ENCODE data around the gene HK1.

Gene HK1

DNA sequence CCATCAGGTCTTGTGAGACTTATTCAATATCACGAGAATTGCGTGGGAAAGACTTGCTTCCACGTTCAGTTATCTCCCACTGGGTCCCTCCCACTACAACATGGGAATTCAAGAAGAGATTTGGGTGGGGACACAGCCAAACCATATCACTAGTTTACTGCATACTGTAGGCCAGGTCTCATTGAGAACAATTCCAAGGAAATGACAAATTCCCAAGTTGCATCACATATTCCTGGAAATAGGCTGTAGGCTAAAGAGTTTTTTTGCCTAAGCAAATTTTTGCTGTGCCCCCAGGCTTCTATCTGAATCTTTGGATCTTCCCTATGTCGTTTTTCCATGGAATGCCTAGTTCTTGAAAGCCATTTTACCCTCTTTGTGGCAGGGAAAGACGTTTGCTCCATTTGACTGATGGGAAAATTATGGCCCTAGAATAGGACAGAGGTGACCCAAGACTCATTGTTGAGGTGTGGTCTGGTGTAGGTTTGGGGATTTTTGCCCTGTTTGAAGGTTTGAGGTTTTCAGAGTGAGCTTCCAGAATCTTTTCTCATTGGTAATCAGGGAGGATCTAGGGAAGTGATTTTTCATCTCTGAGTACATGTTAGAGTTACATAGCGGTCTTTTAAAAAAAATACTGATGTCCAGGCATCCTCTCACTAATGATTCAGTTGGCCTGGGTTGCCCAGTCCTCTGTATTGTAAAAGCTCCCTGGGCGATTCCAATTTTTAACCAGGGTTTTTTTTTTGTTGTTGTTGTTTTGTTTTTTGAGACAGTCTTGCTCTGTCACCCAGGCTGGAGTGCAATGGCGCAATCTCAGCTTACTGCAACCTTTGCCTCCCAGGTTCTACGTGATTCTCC, 94.1 kb downstream of the HK1 start:
- 89 to 91% methylated on average over 9 of the region's 9 CpGs for WGBS, 2 experiments

DNA sequence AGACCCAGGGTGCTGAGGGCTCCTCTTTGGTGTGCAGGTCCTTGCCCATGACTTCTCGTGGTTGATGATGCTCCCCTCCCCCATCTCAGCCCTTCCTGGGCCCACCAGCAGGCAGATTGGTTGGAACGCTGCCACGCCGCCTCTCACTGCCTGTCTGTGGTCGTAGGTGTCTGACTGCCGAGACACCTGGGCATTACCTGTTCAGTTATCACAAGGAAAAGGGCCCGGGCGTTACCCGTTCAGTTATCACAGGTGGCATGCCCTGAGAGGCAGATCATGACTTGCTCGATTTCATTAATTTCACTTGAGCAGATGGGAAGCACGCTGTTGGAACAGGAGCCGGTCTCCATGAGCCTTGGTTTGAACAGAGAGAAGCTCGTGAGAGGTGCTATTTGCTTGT, 95.9 kb downstream of the HK1 start:
- Histone ChIP-seq H3K9me3 (ENCODE audit: control insufficient read depth, low read length) (no peaks in the 10 kb centered on the region), H3K4me1 (ENCODE audit: control insufficient read depth, insufficient read depth, low read length) (peaks cover 10% of the 10 kb centered on the region), H3K27ac (ENCODE audit: insufficient read depth, low read depth, low read length, poor library complexity, severe bottlenecking) (no peak overlapping the region), H3K27me3 (ENCODE audit: control insufficient read depth, insufficient read depth, low read length, poor library complexity, severe bottlenecking) (no peaks in the 10 kb centered on the region), H3K4me3 (ENCODE audit: insufficient read depth, low read depth, low read length) (no peak overlapping the region), H3K36me3 (ENCODE audit: control insufficient read depth, insufficient read depth, low read length) (no peaks in the 10 kb centered on the region)
- WGBS, 2 experiments = 91 to 95% methylated on average over 13 of the region's 13 CpGs

More for the DNA sequence above, 94.1 kb downstream of the HK1 start:
- Histone ChIP-seq H3K27ac (ENCODE audit: insufficient read depth, low read depth, low read length, poor library complexity, severe bottlenecking) (no peak overlapping the region), H3K36me3 (ENCODE audit: control insufficient read depth, insufficient read depth, low read length) (no peaks in the 10 kb centered on the region), H3K4me1 (ENCODE audit: control insufficient read depth, insufficient read depth, low read length) (peaks cover 17% of the 10 kb centered on the region), H3K27me3 (ENCODE audit: control insufficient read depth, insufficient read depth, low read length, poor library complexity, severe bottlenecking) (no peaks in the 10 kb centered on the region), H3K4me3 (ENCODE audit: insufficient read depth, low read depth, low read length) (no peak overlapping the region), H3K9me3 (ENCODE audit: control insufficient read depth, low read length) (no peaks in the 10 kb centered on the region)

DNA sequence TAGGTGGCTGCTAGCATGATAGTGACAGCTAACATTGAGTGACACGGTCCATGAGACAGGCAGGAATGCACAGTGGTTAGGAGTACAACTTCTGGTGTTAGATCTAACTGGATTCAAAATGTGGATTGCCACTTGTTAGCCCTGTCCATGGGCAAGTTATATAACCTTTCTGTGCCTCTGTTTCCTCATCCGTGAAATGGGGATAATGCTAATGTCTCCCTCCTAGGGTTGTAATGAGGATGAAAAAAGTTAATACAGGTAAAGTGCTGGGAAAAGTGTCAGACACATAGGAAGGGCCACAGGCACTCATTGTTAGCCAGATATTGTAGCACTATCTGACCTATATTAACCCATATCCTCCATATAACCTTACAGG, 96.6 kb downstream of the HK1 start:
- H3K4me3 ChIP-seq (ENCODE audit: insufficient read depth, low read depth, low read length) = no peak overlapping the region
- no peaks in the 10 kb centered on the region for H3K36me3 ChIP-seq (ENCODE audit: control insufficient read depth, insufficient read depth, low read length)
- WGBS, 2 experiments = 93 to 95% methylated on average over 2 of the region's 2 CpGs
- no peak overlapping the region for H3K27ac ChIP-seq (ENCODE audit: insufficient read depth, low read depth, low read length, poor library complexity, severe bottlenecking)
- no peaks in the 10 kb centered on the region for H3K9me3 ChIP-seq (ENCODE audit: control insufficient read depth, low read length)
- H3K27me3 ChIP-seq (ENCODE audit: control insufficient read depth, insufficient read depth, low read length, poor library complexity, severe bottlenecking) = no peaks in the 10 kb centered on the region
- H3K4me1 ChIP-seq (ENCODE audit: control insufficient read depth, insufficient read depth, low read length) = peaks cover 10% of the 10 kb centered on the region

DNA sequence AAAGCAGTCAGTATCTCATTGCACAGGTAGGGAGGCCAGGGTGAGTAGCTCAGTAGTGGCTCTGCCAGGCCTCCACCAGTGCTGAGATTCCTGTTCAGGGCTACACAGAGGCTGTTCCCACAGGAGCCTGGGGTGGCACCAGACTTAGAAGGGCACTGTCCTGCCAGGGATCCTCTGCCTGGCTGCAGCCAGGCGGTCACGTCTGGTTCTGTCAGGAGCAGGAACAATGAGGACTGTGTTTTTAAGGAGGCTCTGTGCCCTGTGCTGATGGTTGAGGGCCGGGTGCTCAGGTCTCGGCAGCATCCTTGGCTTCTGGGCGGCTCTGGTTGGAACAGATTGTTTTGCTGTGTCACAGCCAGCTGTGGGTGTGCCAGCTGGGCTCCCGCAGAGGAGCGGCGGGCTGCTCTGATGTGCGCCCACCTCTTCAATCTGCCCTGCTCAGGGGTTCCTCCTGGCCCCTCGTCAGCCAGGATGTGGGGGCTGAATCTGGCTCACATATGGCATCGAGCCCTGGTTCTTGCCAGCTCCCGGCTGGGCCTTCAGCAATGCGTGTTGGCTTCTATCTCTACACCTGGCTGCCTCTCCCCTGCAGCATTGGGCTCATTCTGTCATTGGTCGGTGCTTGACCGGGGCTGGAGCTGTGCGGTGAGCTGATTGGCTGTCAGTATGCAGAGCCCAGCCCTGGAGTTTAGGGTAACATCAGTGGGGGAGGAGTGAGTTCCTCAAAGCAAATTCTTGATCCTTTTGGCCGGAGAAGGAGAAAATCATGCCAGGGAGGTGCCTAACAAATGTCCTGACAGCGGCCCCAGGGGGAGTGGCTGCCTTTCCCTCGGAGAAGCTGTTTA, 97.2 kb downstream of the HK1 start:
- H3K4me1 ChIP-seq (ENCODE audit: control insufficient read depth, insufficient read depth, low read length) = peaks cover 10% of the 10 kb centered on the region
- 47 to 49% methylated on average over 19 of the region's 19 CpGs for WGBS, 2 experiments
- no peak overlapping the region for H3K4me3 ChIP-seq (ENCODE audit: insufficient read depth, low read depth, low read length)
- H3K27ac ChIP-seq (ENCODE audit: insufficient read depth, low read depth, low read length, poor library complexity, severe bottlenecking) = no peak overlapping the region
- no peaks in the 10 kb centered on the region for H3K36me3 ChIP-seq (ENCODE audit: control insufficient read depth, insufficient read depth, low read length)
- H3K27me3 ChIP-seq (ENCODE audit: control insufficient read depth, insufficient read depth, low read length, poor library complexity, severe bottlenecking) = no peaks in the 10 kb centered on the region
- no peaks in the 10 kb centered on the region for H3K9me3 ChIP-seq (ENCODE audit: control insufficient read depth, low read length)

DNA sequence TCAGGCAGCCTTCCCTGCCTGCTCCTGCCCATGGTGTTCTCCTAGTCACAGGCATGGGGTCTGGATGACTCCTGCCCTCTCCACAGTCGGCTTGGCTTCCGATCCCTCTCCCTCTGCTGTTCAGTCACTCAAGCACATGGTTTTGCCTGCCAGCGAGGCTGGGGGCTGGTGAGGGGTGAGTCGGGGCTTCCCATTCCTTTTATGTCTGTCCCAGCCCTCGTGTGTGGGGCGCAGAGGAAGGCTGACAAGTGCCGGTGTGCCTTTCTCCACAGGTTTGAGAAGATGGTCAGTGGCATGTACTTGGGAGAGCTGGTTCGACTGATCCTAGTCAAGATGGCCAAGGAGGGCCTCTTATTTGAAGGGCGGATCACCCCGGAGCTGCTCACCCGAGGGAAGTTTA, 98.4 kb downstream of the HK1 start:
- H3K9me3 ChIP-seq (ENCODE audit: control insufficient read depth, low read length) = no peaks in the 10 kb centered on the region
- no peak overlapping the region for H3K27ac ChIP-seq (ENCODE audit: insufficient read depth, low read depth, low read length, poor library complexity, severe bottlenecking)
- H3K27me3 ChIP-seq (ENCODE audit: control insufficient read depth, insufficient read depth, low read length, poor library complexity, severe bottlenecking) = no peaks in the 10 kb centered on the region
- H3K4me3 ChIP-seq (ENCODE audit: insufficient read depth, low read depth, low read length) = no peak overlapping the region
- peaks cover 10% of the 10 kb centered on the region for H3K4me1 ChIP-seq (ENCODE audit: control insufficient read depth, insufficient read depth, low read length)
- 93 to 96% methylated on average over 11 of the region's 11 CpGs for WGBS, 2 experiments
- no peaks in the 10 kb centered on the region for H3K36me3 ChIP-seq (ENCODE audit: control insufficient read depth, insufficient read depth, low read length)

DNA sequence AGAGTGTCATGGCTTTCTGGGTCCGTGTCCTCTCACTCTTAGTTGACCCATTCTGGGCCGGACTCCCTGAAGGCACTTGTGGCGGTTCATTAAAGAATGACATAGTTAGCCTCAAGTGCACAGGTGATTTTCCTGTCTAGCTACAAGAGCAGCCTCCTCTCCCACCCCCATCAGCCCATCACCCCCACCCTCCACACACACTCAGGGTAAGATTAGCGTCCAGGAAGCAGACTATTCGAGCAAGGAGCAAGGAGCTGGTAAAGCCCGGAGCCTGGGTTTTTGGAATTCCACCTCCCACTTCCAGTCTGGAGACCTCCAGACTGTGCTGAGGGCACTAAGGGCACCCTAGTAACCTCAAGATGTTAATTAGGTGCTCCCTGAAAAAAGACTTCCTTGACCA, 98.9 kb downstream of the HK1 start:
- WGBS, 2 experiments = 90% methylated on average over 6 of the region's 6 CpGs
- no peaks in the 10 kb centered on the region for H3K27me3 ChIP-seq (ENCODE audit: control insufficient read depth, insufficient read depth, low read length, poor library complexity, severe bottlenecking)
- no peaks in the 10 kb centered on the region for H3K36me3 ChIP-seq (ENCODE audit: control insufficient read depth, insufficient read depth, low read length)
- no peak overlapping the region for H3K4me3 ChIP-seq (ENCODE audit: insufficient read depth, low read depth, low read length)
- H3K27ac ChIP-seq (ENCODE audit: insufficient read depth, low read depth, low read length, poor library complexity, severe bottlenecking) = no peak overlapping the region
- peaks cover 10% of the 10 kb centered on the region for H3K4me1 ChIP-seq (ENCODE audit: control insufficient read depth, insufficient read depth, low read length)
- no peaks in the 10 kb centered on the region for H3K9me3 ChIP-seq (ENCODE audit: control insufficient read depth, low read length)

DNA sequence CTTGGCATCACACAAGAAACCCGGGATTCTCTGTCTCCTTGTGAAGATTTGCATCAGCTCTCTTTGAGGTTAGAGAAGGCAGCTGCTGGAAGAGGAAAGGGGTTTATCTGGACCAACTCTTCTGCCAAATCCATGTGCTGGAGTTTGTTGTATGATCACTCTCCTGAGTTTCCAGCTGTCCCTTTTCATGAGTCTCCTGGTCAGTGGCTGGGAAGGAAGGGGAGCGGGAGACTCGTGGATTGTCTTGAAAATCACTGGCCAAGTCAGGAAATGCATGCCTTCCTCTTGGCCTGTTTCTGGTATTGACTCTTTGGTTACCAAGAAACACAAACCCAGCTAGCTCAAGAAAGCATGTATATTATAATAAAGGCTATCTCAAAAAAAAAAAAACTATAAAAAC, 99.6 kb downstream of the HK1 start:
- 89 to 92% methylated on average over 3 of the region's 3 CpGs for WGBS, 2 experiments
- H3K4me3 ChIP-seq (ENCODE audit: insufficient read depth, low read depth, low read length) = no peak overlapping the region
- H3K9me3 ChIP-seq (ENCODE audit: control insufficient read depth, low read length) = no peaks in the 10 kb centered on the region
- H3K4me1 ChIP-seq (ENCODE audit: control insufficient read depth, insufficient read depth, low read length) = peaks cover 10% of the 10 kb centered on the region
- no peak overlapping the region for H3K27ac ChIP-seq (ENCODE audit: insufficient read depth, low read depth, low read length, poor library complexity, severe bottlenecking)
- H3K27me3 ChIP-seq (ENCODE audit: control insufficient read depth, insufficient read depth, low read length, poor library complexity, severe bottlenecking) = no peaks in the 10 kb centered on the region
- no peaks in the 10 kb centered on the region for H3K36me3 ChIP-seq (ENCODE audit: control insufficient read depth, insufficient read depth, low read length)

DNA sequence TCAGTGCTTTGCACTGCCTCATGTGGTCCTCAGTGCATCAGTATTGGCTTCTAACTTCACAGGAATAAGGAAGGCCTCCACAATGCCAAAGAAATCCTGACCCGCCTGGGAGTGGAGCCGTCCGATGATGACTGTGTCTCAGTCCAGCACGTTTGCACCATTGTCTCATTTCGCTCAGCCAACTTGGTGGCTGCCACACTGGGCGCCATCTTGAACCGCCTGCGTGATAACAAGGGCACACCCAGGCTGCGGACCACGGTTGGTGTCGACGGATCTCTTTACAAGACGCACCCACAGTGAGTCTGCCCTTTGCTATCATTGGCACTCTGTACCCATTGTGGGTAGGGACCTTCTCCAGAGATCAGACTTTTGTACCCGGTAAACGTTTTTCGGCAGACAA, 101.5 kb downstream of the HK1 start:
- H3K27me3 ChIP-seq (ENCODE audit: control insufficient read depth, insufficient read depth, low read length, poor library complexity, severe bottlenecking) = no peaks in the 10 kb centered on the region
- H3K36me3 ChIP-seq (ENCODE audit: control insufficient read depth, insufficient read depth, low read length) = no peaks in the 10 kb centered on the region
- peaks cover 10% of the 10 kb centered on the region for H3K4me1 ChIP-seq (ENCODE audit: control insufficient read depth, insufficient read depth, low read length)
- H3K27ac ChIP-seq (ENCODE audit: insufficient read depth, low read depth, low read length, poor library complexity, severe bottlenecking) = no peak overlapping the region
- no peaks in the 10 kb centered on the region for H3K9me3 ChIP-seq (ENCODE audit: control insufficient read depth, low read length)
- WGBS, 2 experiments = 95 to 98% methylated on average over 16 of the region's 16 CpGs
- H3K4me3 ChIP-seq (ENCODE audit: insufficient read depth, low read depth, low read length) = no peak overlapping the region

DNA sequence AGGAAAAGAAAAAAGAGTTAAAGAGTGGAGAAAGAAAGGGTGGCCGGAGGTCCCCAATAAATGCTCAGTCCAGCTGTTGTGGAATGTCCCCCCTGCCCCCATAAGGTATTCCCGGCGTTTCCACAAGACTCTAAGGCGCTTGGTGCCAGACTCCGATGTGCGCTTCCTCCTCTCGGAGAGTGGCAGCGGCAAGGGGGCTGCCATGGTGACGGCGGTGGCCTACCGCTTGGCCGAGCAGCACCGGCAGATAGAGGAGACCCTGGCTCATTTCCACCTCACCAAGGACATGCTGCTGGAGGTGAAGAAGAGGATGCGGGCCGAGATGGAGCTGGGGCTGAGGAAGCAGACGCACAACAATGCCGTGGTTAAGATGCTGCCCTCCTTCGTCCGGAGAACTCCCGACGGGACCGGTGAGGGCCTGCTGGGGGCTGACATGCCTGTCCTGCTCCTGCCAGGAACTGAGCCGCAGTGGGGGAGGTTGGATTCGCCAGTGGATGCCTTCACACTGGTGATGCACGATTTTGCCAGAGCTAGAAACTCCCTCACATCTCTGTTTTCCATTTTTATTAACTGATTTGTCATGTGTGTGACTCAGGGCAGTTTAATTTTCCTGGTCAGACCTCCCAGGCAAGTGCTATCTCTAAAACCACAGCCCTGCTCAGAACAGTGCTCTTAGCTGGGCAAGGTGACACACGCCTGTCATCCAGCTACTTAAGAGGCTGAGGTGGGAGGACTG, 104.3 kb downstream of the HK1 start:
- no peaks in the 10 kb centered on the region for H3K9me3 ChIP-seq (ENCODE audit: control insufficient read depth, low read length)
- H3K27me3 ChIP-seq (ENCODE audit: control insufficient read depth, insufficient read depth, low read length, poor library complexity, severe bottlenecking) = no peaks in the 10 kb centered on the region
- peaks cover 5% of the 10 kb centered on the region for H3K36me3 ChIP-seq (ENCODE audit: control insufficient read depth, insufficient read depth, low read length)
- WGBS, 2 experiments = 90 to 92% methylated on average over 25 to 26 of the region's 26 CpGs
- H3K27ac ChIP-seq (ENCODE audit: insufficient read depth, low read depth, low read length, poor library complexity, severe bottlenecking) = no peak overlapping the region
- no peak overlapping the region for H3K4me3 ChIP-seq (ENCODE audit: insufficient read depth, low read depth, low read length)
- H3K4me1 ChIP-seq (ENCODE audit: control insufficient read depth, insufficient read depth, low read length) = no peaks in the 10 kb centered on the region

DNA sequence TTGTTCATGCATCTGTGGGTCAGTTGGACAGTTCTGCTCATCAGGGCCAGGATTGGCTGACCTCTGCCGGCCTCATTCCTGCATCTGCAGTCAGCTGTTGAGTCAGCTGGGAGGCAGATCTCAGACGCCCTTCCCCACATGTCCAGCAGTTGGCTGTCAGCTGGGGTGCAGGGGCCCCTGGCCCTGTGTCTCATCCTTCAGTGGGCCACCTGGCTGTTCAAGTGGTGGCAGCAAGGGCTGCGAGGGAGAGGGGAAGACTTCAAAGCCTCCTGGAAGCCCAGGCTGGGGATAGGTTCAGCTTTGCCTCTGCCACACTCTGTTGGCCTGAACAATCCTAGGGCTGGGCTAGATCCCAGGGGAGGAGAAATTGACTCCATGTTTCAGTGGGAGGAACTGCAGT, 105.3 kb downstream of the HK1 start:
- H3K27me3 ChIP-seq (ENCODE audit: control insufficient read depth, insufficient read depth, low read length, poor library complexity, severe bottlenecking) = no peaks in the 10 kb centered on the region
- no peak overlapping the region for H3K4me3 ChIP-seq (ENCODE audit: insufficient read depth, low read depth, low read length)
- H3K9me3 ChIP-seq (ENCODE audit: control insufficient read depth, low read length) = no peaks in the 10 kb centered on the region
- H3K4me1 ChIP-seq (ENCODE audit: control insufficient read depth, insufficient read depth, low read length) = no peaks in the 10 kb centered on the region
- H3K36me3 ChIP-seq (ENCODE audit: control insufficient read depth, insufficient read depth, low read length) = peaks cover 6% of the 10 kb centered on the region
- 80 to 89% methylated on average over 3 of the region's 3 CpGs for WGBS, 2 experiments
- H3K27ac ChIP-seq (ENCODE audit: insufficient read depth, low read depth, low read length, poor library complexity, severe bottlenecking) = no peak overlapping the region

All from ectodermal cell (in vitro differentiated cells).